Endodermal cell (in vitro differentiated cells): ENCODE results near the gene SYNDIG1. TPM values are rescaled to one million over a fixed set of nuclear protein-coding genes. Genes with fewer than 3 reads are reported as not detected.

Experiments used
- DNase-seq: peaks from one replicate; pipeline ENCODE4 v3.0.0-alpha.2; 2017
- H3K27ac ChIP-seq: 2 replicates; pipeline ENCODE4 v1.5.1; 2013; ENCODE audit warnings: mild to moderate bottlenecking, low read depth, low read length, moderate library complexity
- H3K27me3 ChIP-seq: 2 replicates; pipeline ENCODE4 v1.6.1; 2013; ENCODE audit warnings: mild to moderate bottlenecking, low read length, moderate library complexity; ENCODE audit not compliant: insufficient read depth, control insufficient read depth, poor library complexity, severe bottlenecking
- H3K36me3 ChIP-seq: 2 replicates; pipeline ENCODE4 v1.7.0; 2013; ENCODE audit warnings: mild to moderate bottlenecking, low read length, moderate library complexity; ENCODE audit not compliant: control insufficient read depth, insufficient read depth
- H3K4me1 ChIP-seq: one replicate; pipeline ENCODE4 v1.7.0; 2013; ENCODE audit warnings: low read length; ENCODE audit not compliant: control insufficient read depth, insufficient read depth
- H3K4me3 ChIP-seq: 2 replicates; pipeline ENCODE4 v1.5.1; 2013; ENCODE audit warnings: mild to moderate bottlenecking, low read length, moderate library complexity
- H3K9ac ChIP-seq: 2 replicates; pipeline ENCODE4 v1.6.1; 2013; ENCODE audit warnings: mild to moderate bottlenecking, low read length, moderate library complexity; ENCODE audit not compliant: poor library complexity, severe bottlenecking; ENCODE audit errors: extremely low read depth
- H3K9me3 ChIP-seq: 2 replicates; pipeline ENCODE4 v1.6.1; 2013; ENCODE audit warnings: mild to moderate bottlenecking, low read length, moderate library complexity; ENCODE audit not compliant: control insufficient read depth
- H3K27ac Mint-ChIP-seq: 2 replicates; pipeline ENCODE4 v1.8.0; 2020; ENCODE audit warnings: mixed read lengths
- H3K27me3 Mint-ChIP-seq: 2 replicates; pipeline ENCODE4 v1.8.0; 2021; ENCODE audit warnings: mild to moderate bottlenecking, mixed read lengths; ENCODE audit not compliant: insufficient read depth
- H3K36me3 Mint-ChIP-seq: 2 replicates; pipeline ENCODE4 v1.8.0; 2020; ENCODE audit warnings: low read depth, mixed read lengths
- H3K4me1 Mint-ChIP-seq: 2 replicates; pipeline ENCODE4 v1.8.0; 2020; ENCODE audit warnings: mixed read lengths
- H3K4me3 Mint-ChIP-seq: 2 replicates; pipeline ENCODE4 v1.8.0; 2020; ENCODE audit warnings: mild to moderate bottlenecking, moderate library complexity, mixed read lengths
- H3K9me3 Mint-ChIP-seq: 2 replicates; pipeline ENCODE4 v1.8.0; 2020; ENCODE audit warnings: mild to moderate bottlenecking, mixed read lengths
- CTCF ChIP-seq: fragments of 200-600 bp; sonication (generic); conservative IDR thresholded peaks from 2 replicates; pipeline ENCODE4 v1.5.0; 2021; ENCODE audit warnings: antibody characterized with exemption, mild to moderate bottlenecking
- WGBS, 2 experiments: methylation state at CpG; one replicate each; pipeline versions ENCODE4 v1.1.5 to v1.1.7; 2013; ENCODE audit warnings: missing lambda C conversion rate in 2 of 2, mixed read lengths in 1 of 2; ENCODE audit not compliant: insufficient coverage in 1 of 2, insufficient read length in 1 of 2; 5-methylcytosine and 5-hydroxymethylcytosine counted together
- total RNA-seq, 2 donors: library from RNA; stranded (reverse); fragmentation: NEBNext Ultra II Directional in 1 of 2; extraction: Animal tissue kit (Norgen Biotek cat#: 25700) in 1 of 2; gene quantifications; 2 replicates in 1 of 2; 3 replicates in 1 of 2; pipeline ENCODE4 v1.2.1, GENCODE V29; 2021

Gene SYNDIG1
- total RNA-seq, 2 donors from 2014 or later: 5.5 to 6.8 TPM

- H3K27ac Mint-ChIP-seq: no peak overlapping the region
- peak; percentile 56 for DNase-seq
Observed at GRCh38 chr20:24677626-24678315, 208.3 kb downstream of the SYNDIG1 start.

GRCh38 chr20:24678351-24679106, 209.1 kb downstream of the SYNDIG1 start:
- Histone ChIP-seq H3K36me3 (no peaks in the 10 kb centered on the region), H3K27me3 (peaks cover 19% of the 10 kb centered on the region), H3K4me1 (no peaks in the 10 kb centered on the region), H3K27ac (no peak overlapping the region), H3K4me3 (no peak overlapping the region), H3K9ac (no peak overlapping the region), H3K9me3 (no peaks in the 10 kb centered on the region)
- TF ChIP-seq CTCF: no peak
- Mint-ChIP-seq H3K27ac (no peak overlapping the region), H3K4me3 (no peak overlapping the region), H3K36me3 (no peaks in the 10 kb centered on the region), H3K4me1 (no peaks in the 10 kb centered on the region), H3K9me3 (no peaks in the 10 kb centered on the region), H3K27me3 (peaks cover 61% of the 10 kb centered on the region)
- no peak for DNase-seq
- WGBS, 2 experiments: 92 to 96% methylated on average over 7 to 14 of the region's 15 CpGs

More at GRCh38 chr20:24677626-24678315, 208.3 kb downstream of the SYNDIG1 start:
- Mint-ChIP-seq H3K36me3 (no peaks in the 10 kb centered on the region), H3K4me3 (no peak overlapping the region), H3K27me3 (peaks cover 59% of the 10 kb centered on the region), H3K9me3 (no peaks in the 10 kb centered on the region), H3K4me1 (no peaks in the 10 kb centered on the region)
- Histone ChIP-seq H3K27ac (no peak overlapping the region), H3K27me3 (peaks cover 14% of the 10 kb centered on the region), H3K36me3 (no peaks in the 10 kb centered on the region), H3K9ac (no peak overlapping the region), H3K4me1 (no peaks in the 10 kb centered on the region), H3K9me3 (no peaks in the 10 kb centered on the region), H3K4me3 (no peak overlapping the region)
- TF ChIP-seq CTCF: peak; percentile 47
- WGBS, 2 experiments: 79 to 88% methylated on average over 4 to 9 of the region's 9 CpGs

GRCh38 chr20:24679448-24680047, 210.1 kb downstream of the SYNDIG1 start:
- H3K4me3 Mint-ChIP-seq: no peak overlapping the region
- Histone ChIP-seq H3K4me1 (no peaks in the 10 kb centered on the region), H3K27me3 (peaks cover 29% of the 10 kb centered on the region), H3K4me3 (no peak overlapping the region), H3K27ac (no peak overlapping the region), H3K36me3 (no peaks in the 10 kb centered on the region), H3K9ac (no peak overlapping the region), H3K9me3 (no peaks in the 10 kb centered on the region)
- no peak for TF ChIP-seq CTCF
- H3K27ac Mint-ChIP-seq: no peak overlapping the region
- peaks cover 62% of the 10 kb centered on the region for H3K27me3 Mint-ChIP-seq
- WGBS, 2 experiments: 87 to 93% methylated on average over 7 to 9 of the region's 9 CpGs
- no peak for DNase-seq
- no peaks in the 10 kb centered on the region for H3K4me1 Mint-ChIP-seq
- no peaks in the 10 kb centered on the region for H3K9me3 Mint-ChIP-seq
- no peaks in the 10 kb centered on the region for H3K36me3 Mint-ChIP-seq
